GM12878 (cell line): ENCODE data around the gene LHFPL3. TPM values are rescaled to one million over a fixed set of nuclear protein-coding genes. Genes with fewer than 3 reads are reported as not detected.

Source experiments
- ATAC-seq: fragments of 200-7000 bp; cut with Tn5 transposase; 3 replicates; pipeline ENCODE4 v1.9.1; 2020; ENCODE audit warnings: mild to moderate bottlenecking, moderate library complexity
- BruUV-seq: library from RNA; stranded (reverse); fragments of 400-500 nt; replicated peaks from 2 replicates; lab custom pipeline; 2021; lab: Mats Ljungman, UMichigan
- CTCF ChIA-PET: fragments of 300-600 bp; sonication (Branson Sonifier 250); formaldehyde crosslinking; extraction: SDS; loops from one replicate; lab custom pipeline; 2021; ENCODE audit warnings: inconsistent platforms; lab: Yijun Ruan, JAX
- POLR2A ChIA-PET: fragments of 350-600 bp; formaldehyde crosslinking; extraction: SDS; loops from one replicate; lab custom pipeline; 2021; ENCODE audit warnings: inconsistent platforms; lab: Charles Lee
- RAD21 ChIA-PET: fragments of 300-600 bp; sonication (Branson Sonifier 250); formaldehyde crosslinking; loops from one replicate; lab custom pipeline; 2023; ENCODE audit warnings: antibody characterized with exemption; ENCODE audit not compliant: unreplicated experiment; lab: Charles Lee
- SMC1A ChIA-PET: fragments of 300-600 bp; sonication (Branson Sonifier 250); formaldehyde crosslinking; loops from one replicate; lab custom pipeline; 2023; ENCODE audit not compliant: unreplicated experiment, uncharacterized antibody; lab: Charles Lee
- DNase-seq: peaks from one replicate; pipeline ENCODE4 v3.0.0-alpha.2; 2011; ENCODE audit warnings: low read depth, low spot score
- FAIRE-seq: peaks from 3 replicates; lab custom pipeline; 2011; peaks lifted over from hg19 to GRCh38; lab: Jason Lieb, UNC
- H2AFZ ChIP-seq: 2 replicates; pipeline ENCODE4 v1.6.0; 2011; ENCODE audit warnings: low read depth, low read length, control low read depth; ENCODE audit not compliant: control insufficient read depth
- H3K27ac ChIP-seq: 2 replicates; pipeline ENCODE4 v1.5.1; 2011; ENCODE audit warnings: control low read depth; ENCODE audit not compliant: control insufficient read depth, insufficient read depth
- H3K27me3 ChIP-seq, 2 experiments: replicated peaks in 1 of 2; 2 replicates each; pipeline versions ENCODE4 v1.6.0 to v1.6.1; 2011; ENCODE audit warnings: low read length in 1 of 2; ENCODE audit not compliant: control insufficient read depth in 2 of 2, insufficient read depth in 2 of 2
- H3K36me3 ChIP-seq, 2 experiments: 2 replicates each; pipeline ENCODE4 v1.5.1; 2011; ENCODE audit warnings: low read length in 1 of 2; ENCODE audit not compliant: control insufficient read depth in 2 of 2, insufficient read depth in 2 of 2
- H3K4me1 ChIP-seq: 2 replicates; pipeline ENCODE4 v1.6.1; 2011; ENCODE audit warnings: mild to moderate bottlenecking, low read length, moderate library complexity, mixed read lengths; ENCODE audit not compliant: control insufficient read depth, insufficient read depth
- H3K4me2 ChIP-seq: 2 replicates; pipeline ENCODE4 v1.6.0; 2011; ENCODE audit warnings: control low read depth; ENCODE audit not compliant: control insufficient read depth, insufficient read depth
- H3K4me3 ChIP-seq: fragments of 200-600 bp; sonication (generic); 2 replicates; pipeline ENCODE4 v1.5.1; 2016
- H3K79me2 ChIP-seq: 2 replicates; pipeline ENCODE4 v1.6.0; 2011; ENCODE audit warnings: low read length; ENCODE audit not compliant: control insufficient read depth, insufficient read depth
- H3K9ac ChIP-seq: 2 replicates; pipeline ENCODE4 v1.8.0; 2011; ENCODE audit warnings: low read length, control low read depth, mixed read lengths; ENCODE audit not compliant: control insufficient read depth, insufficient read depth
- H3K9me3 ChIP-seq: replicated peaks from 3 replicates; pipeline ENCODE4 v1.5.1; 2011; ENCODE audit warnings: mild to moderate bottlenecking, low read length; ENCODE audit not compliant: control insufficient read depth, insufficient read depth
- H4K20me1 ChIP-seq: 2 replicates; pipeline ENCODE4 v1.6.0; 2011; ENCODE audit not compliant: control insufficient read depth, insufficient read depth
- CBX3 ChIP-seq: fragments of 200-600 bp; sonication (generic); IDR thresholded peaks from 2 replicates; pipeline ENCODE4 v1.6.1; 2016; ENCODE audit warnings: low read depth, borderline replicate concordance
- CBX5 ChIP-seq: sonication (generic); IDR thresholded peaks from 2 replicates; pipeline ENCODE4 v1.6.1; 2016; ENCODE audit warnings: low read depth, moderate library complexity, mild to moderate bottlenecking, inconsistent platforms
- EP300 ChIP-seq, 2 experiments: fragments of 150-350 bp in 1 of 2; IDR thresholded peaks; 2 replicates each; pipeline ENCODE4 v1.6.1; 2011 to 2012; ENCODE audit warnings: low read depth in 2 of 2, low read length in 2 of 2, borderline replicate concordance in 1 of 2, improper control_type of control experiment in 1 of 2, inconsistent platforms in 1 of 2; ENCODE audit not compliant: control insufficient read depth in 1 of 2
- GATAD2B ChIP-seq: fragments of 450-650 bp; conservative IDR thresholded peaks from 2 replicates; pipeline ENCODE4 v1.6.1; 2017; ENCODE audit warnings: low read depth, mild to moderate bottlenecking, moderate library complexity
- NR2C2 ChIP-seq: IDR thresholded peaks from 2 replicates; pipeline ENCODE4 v1.6.1; 2011; ENCODE audit warnings: borderline replicate concordance, low read depth; ENCODE audit not compliant: control insufficient read depth, insufficient read length
- RBBP5 ChIP-seq: fragments of 200-600 bp; sonication (generic); conservative IDR thresholded peaks from 2 replicates; pipeline ENCODE4 v1.6.1; 2016
- SMAD5 ChIP-seq: IDR thresholded peaks from 2 replicates; pipeline ENCODE4 v1.6.1; 2016; ENCODE audit warnings: antibody characterized with exemption, low read depth
- SPI1 ChIP-seq: IDR thresholded peaks from 2 replicates; pipeline ENCODE4 v1.6.1; 2011; ENCODE audit warnings: low read depth, mild to moderate bottlenecking, low read length, moderate library complexity, borderline replicate concordance; ENCODE audit not compliant: insufficient read depth
- SREBF2 ChIP-seq: IDR thresholded peaks from 2 replicates; pipeline ENCODE4 v1.6.1; 2012; ENCODE audit warnings: mild to moderate bottlenecking, low read length
- WGBS: methylation state at CpG from one replicate; pipeline ENCODE4 v1.1.6; 2016; ENCODE audit warnings: low lambda C conversion rate; ENCODE audit not compliant: insufficient replicate concordance, insufficient coverage; ENCODE audit errors: missing lambda C conversion rate; 5-methylcytosine and 5-hydroxymethylcytosine counted together
- in situ Hi-C: fragments of 300-500 bp; cut with MboI; formaldehyde crosslinking; loops from 9 replicates; pipeline ENCODE4 v1.14.3; 2018; ENCODE audit warnings: mixed read lengths
- intact Hi-C: fragments of 100-400 bp; cut with micrococcal nuclease; formaldehyde crosslinking; loops from one replicate; pipeline ENCODE4 v1.14.2; 2022; ENCODE audit not compliant: unreplicated experiment
- polyA plus RNA-seq, 11 experiments: library from polyadenylated mRNA; depleted of rRNA in 4 of 11; unstranded in 6 of 11; stranded (reverse) in 5 of 11; fragments of >200 nt; fragmentation: Nextera tagmentation in 4 of 11; fragmentation: Illumina TruSeq in 1 of 11; extraction: Ambion mirVana in 4 of 11; extraction: Trizol in 1 of 11; gene quantifications; 1 replicate in 1 of 11; 2 replicates in 10 of 11; pipeline versions ENCODE4 v1.2.1 to v1.2.3, GENCODE V29; 2011 to 2016; ENCODE audit warnings: inconsistent platforms in 2 of 11, missing spikeins in 2 of 11, low read depth in 1 of 11
- total RNA-seq, 4 experiments: library from RNA; depleted of rRNA in 3 of 4; stranded (reverse); fragments of >200 nt in 3 of 4; fragmentation: Illumina TruSeq in 1 of 4; extraction: Trizol in 1 of 4; gene quantifications; 2 replicates each; pipeline versions ENCODE4 v1.2.1 to v1.2.3, GENCODE V29; 2013 to 2021
- TF ChIP-seq, protein P1 (sequence below): fragments of 450-650 bp; IDR thresholded peaks from 2 replicates; pipeline ENCODE4 v1.6.1; 2017; ENCODE audit warnings: mild to moderate bottlenecking, low read depth, inconsistent platforms; ENCODE audit not compliant: poor library complexity, severe bottlenecking
- TF ChIP-seq, protein P2 (sequence below): fragments of 450-650 bp; formaldehyde crosslinking; IDR thresholded peaks from 2 replicates; pipeline ENCODE4 v1.4.0; 2022; ENCODE audit warnings: mild to moderate bottlenecking, moderate library complexity

LHFPL3 gene
- total and polyA plus RNA-seq, 10 of the 15 experiments (the other 5 are each of a cell fraction or from before 2014, with no cell fraction given) = 0.09 TPM; not detected in 9

DNA sequence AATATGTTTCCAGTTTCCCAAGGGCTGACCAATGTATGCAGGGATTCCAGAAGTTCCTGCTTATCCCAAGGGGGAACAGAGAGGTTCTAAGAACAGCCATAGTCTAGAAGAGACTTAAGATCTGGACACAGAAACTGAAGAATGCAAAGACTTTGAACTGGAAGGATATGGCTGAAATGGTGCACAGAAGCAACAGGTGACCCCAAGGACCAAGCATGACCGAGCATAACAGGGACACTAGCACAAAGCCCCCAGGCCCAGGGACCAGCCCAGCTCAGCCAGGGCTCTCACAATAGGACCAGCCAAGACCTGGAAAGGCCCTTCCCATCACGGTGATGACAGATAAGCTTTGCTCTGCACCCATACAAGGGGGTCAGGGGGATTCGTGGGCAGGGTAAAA is 472.6 kb downstream of the LHFPL3 start:
- H3K27ac ChIP-seq = no peak overlapping the region
- DNase-seq = no peak
- WGBS = 0% methylated on average over 3 of the region's 3 CpGs
- no peaks in the 10 kb centered on the region for H3K9me3 ChIP-seq
- no TSS peak for BruUV-seq
- H3K9ac ChIP-seq = no peak overlapping the region
- CTCF ChIA-PET = no interaction called here
- H3K4me3 ChIP-seq = no peak overlapping the region
- no peaks in the 10 kb centered on the region for H3K79me2 ChIP-seq
- TF ChIP-seq NR2C2 (no peak), SREBF2 (no peak), SPI1 (no peak), SMAD5 (no peak), CBX5 (no peak), GATAD2B (no peak), CBX3 (no peak), EP300 (IDR thresholded peaks at IDR 0.05; ENCODE audit: borderline replicate concordance in 1 of 2, control insufficient read depth in 1 of 2, low read depth in 2 of 2, low read length in 2 of 2) (no peak), RBBP5 (no peak)
- TF ChIP-seq, protein P1, sequence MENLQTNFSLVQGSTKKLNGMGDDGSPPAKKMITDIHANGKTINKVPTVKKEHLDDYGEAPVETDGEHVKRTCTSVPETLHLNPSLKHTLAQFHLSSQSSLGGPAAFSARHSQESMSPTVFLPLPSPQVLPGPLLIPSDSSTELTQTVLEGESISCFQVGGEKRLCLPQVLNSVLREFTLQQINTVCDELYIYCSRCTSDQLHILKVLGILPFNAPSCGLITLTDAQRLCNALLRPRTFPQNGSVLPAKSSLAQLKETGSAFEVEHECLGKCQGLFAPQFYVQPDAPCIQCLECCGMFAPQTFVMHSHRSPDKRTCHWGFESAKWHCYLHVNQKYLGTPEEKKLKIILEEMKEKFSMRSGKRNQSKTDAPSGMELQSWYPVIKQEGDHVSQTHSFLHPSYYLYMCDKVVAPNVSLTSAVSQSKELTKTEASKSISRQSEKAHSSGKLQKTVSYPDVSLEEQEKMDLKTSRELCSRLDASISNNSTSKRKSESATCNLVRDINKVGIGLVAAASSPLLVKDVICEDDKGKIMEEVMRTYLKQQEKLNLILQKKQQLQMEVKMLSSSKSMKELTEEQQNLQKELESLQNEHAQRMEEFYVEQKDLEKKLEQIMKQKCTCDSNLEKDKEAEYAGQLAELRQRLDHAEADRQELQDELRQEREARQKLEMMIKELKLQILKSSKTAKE = no peak
- TF ChIP-seq, protein P2, sequence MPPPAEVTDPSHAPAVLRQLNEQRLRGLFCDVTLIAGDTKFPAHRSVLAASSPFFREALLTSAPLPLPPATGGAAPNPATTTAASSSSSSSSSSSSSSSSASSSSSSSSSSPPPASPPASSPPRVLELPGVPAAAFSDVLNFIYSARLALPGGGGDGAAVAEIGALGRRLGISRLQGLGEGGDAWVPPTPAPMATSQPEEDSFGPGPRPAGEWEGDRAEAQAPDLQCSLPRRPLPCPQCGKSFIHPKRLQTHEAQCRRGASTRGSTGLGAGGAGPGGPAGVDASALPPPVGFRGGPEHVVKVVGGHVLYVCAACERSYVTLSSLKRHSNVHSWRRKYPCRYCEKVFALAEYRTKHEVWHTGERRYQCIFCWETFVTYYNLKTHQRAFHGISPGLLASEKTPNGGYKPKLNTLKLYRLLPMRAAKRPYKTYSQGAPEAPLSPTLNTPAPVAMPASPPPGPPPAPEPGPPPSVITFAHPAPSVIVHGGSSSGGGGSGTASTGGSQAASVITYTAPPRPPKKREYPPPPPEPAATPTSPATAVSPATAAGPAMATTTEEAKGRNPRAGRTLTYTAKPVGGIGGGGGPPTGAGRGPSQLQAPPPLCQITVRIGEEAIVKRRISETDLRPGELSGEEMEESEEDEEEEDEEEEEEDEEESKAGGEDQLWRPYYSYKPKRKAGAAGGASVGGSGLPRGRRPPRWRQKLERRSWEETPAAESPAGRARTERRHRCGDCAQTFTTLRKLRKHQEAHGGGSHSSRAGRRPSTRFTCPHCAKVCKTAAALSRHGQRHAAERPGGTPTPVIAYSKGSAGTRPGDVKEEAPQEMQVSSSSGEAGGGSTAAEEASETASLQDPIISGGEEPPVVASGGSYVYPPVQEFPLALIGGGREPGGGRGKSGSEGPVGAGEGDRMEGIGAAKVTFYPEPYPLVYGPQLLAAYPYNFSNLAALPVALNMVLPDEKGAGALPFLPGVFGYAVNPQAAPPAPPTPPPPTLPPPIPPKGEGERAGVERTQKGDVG (CRISPR knock-in tag) = no peak
- H2AFZ ChIP-seq = no peak overlapping the region
- intact Hi-C loops = no loop called here
- in situ Hi-C loops = no loop called here
- ATAC-seq = no peak
- RAD21 ChIA-PET = no interaction called here
- SMC1A ChIA-PET = interaction anchor here (0.7 kb wide), 1 partner anchor 150 kb away, joined by 3 read pairs; no protein-coding TSS in a partner anchor
- no peaks in the 10 kb centered on the region for H4K20me1 ChIP-seq
- POLR2A ChIA-PET = no interaction called here
- H3K4me2 ChIP-seq = no peak overlapping the region
- no peaks in the 10 kb centered on the region; a peak in 1 of 4 replicates for H3K27me3 ChIP-seq
- H3K4me1 ChIP-seq = no peaks in the 10 kb centered on the region
- no peak for FAIRE-seq
- no peaks in the 10 kb centered on the region for H3K36me3 ChIP-seq
